ENCODE measurements around the gene SEL1L.
"Not testable (repeated sequence)": the region's sequence is repeated elsewhere in the genome, so short reads cannot be mapped to it uniquely, and the experiment has no call there.

The SEL1L gene

DNA sequence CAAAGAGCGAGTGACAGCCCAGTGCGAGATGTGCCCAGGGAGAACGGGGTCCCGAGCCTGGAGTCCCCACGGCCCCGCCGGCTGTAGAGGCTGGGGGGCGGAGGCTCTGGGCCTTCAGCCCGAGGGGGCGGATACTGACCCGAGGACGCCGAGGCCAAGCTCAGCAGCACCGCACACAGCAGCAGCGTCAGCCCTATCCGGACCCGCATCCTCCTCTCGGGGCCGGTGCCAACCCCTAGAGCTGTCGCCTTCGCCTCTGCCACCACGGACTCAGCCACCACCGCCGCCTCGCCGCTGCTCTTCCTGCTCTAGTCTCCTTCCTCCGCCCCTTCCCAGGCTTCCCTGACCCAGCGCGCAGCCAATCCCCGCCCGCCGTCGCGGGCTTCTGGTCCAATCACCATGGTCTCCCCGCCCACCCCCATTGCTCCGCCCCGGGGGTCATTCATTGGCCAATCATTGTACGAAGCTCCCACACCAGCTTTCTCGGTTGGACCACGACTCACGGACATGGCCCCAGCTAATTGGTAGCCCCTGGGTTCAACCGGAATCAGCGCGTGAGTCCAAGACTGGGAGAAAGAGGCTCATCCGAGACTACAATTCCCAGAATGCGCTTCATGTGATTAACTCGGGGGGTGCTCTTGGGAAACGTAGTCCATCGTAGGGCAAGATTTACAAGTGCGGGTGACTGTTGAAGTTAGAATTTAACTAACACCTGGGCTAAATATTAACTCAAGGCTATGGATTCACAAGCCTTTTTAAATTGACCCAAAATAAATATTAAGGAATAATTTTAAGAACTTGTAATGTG is at the start of gene SEL1L:
Gene SEL1L, minus strand, starts transcription at position 318 of the 808 bp plus-strand sequence. Its CDS starts 109 bp downstream, at position 209.
- peak; percentile 100 for DNase-seq (ENCODE audit: low spot score)

DNA sequence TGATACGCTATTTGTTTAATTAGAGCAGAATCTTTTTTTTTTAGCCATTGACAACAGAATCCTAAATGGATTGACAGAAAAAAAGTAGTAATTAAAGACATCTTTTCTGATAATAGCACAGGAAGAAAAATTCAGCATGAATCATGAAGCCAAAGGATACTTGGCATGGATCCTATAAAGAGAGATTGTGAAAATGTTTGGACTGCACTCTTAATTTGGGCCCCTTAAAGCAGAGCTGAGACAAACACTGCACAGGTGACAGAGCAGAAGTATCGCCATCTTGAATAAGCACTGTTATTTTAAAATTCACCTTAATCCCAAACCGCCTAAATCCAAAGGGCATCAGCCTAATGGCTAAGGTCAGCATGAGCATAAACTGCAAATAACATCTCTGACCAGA is 48.8 kb upstream of the SEL1L start:
- no peak for DNase-seq (ENCODE audit: low spot score)

- no peak for DNase-seq (ENCODE audit: low spot score)
These were observed 45.5 kb upstream of the SEL1L start for GRCh38 chr14:81579115-81579514.

DNA sequence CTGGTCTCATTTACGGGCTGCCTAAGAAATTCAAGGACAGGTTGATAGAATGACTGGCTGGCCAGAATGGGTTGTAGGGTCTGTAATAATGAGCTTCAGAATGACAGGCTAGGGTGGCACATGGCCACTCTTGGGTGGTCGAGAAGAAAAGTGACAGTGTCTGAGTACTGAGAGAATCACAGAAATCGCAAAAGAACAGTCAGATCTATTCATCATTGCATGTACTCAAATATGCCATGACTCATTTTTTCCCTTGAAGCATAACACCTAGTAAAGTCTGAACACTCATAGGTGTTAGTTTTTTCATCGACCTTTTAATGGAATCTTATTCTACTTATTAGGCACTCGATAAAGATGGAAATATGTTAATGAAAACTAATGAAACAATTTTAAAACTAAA is 37.8 kb upstream of the SEL1L start:
- peak; percentile 37 for DNase-seq (ENCODE audit: low spot score)

- DNase-seq (ENCODE audit: low spot score), result no peak
These were observed 33.6 kb upstream of the SEL1L start for GRCh38 chr14:81567302-81567701.

DNA sequence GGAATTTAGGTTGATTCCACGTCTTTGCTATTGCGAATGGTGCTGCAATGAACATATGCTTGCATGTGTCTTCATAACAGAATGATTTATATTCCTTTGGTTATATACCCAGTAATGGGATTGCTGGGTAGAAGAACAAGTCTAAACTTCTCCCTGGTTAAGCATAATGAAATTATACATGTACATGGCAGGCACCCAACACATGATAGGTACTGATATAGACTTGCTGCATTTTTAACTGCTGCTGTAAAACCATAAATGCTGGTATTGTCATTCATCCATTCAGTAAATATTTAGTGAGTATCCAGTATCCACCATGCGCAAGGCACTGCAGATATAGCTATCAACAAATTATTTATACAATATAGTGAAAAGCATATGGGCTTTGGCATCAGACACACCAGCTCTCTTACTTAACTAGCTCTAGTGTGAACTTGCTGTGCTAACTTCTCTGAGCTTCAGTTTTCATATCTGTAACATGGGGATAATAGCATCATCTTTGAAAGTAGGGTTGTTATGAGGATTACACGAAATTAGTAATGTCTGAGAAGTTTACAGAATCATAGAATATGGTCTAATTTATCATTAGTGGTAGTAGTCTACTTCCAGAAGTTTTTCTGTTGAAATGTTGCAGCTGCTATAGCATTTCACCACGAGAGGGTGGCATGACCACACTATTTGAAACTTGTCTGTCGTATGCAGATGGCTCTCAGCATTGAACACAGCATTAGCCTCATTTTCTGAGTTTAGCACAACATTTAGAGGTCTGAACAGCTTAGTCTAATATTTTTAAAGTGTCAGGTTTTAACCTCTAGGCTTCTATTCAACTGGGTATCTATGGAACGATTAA is 32.0 kb upstream of the SEL1L start:
- peak; percentile 39 for DNase-seq (ENCODE audit: low spot score)

DNA sequence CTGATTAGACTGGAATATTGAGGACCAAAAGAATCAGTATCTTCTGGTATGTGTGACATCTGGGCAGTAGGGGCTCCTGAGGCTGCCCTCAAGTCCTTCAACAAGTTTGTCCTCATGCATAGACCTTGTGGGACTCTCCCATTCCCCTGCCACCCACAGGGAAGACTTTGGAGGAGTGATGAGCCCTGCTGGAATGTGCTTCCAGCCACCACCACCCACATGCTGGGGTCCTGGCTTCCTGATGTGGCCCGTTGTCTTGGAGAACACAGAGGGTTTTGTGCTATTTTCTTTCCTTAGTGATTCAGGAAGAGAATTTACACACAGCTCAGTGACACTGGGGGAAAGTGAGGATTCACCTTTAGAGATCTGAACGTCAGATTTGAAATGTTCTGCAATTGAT is 29.2 kb upstream of the SEL1L start:
- DNase-seq (ENCODE audit: low spot score), result no peak

GRCh38 chr14:81561084-81561775 is 27.6 kb upstream of the SEL1L start:
- DNase-seq (ENCODE audit: low spot score), result no peak

GRCh38 chr14:81559385-81559784 is 25.7 kb upstream of the SEL1L start:
- DNase-seq (ENCODE audit: low spot score), result no peak

DNA sequence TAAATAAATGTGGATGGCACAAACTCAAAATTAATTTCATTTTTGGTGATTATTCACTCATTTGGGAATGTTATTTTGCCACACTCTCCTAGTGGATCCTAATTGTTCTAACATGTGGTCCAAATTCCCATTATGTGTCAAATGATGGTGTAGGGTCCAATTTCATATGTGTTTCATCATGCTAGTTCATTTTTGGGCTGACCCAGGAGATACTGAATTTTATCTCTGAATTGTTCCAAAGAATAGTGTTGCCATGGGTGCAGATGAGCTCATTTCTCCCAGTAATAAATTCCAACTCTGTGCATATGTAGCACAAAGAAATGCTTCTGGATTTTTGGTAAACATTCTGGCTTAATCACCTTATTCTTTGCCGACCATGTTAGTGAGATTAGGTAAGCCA is 23.5 kb upstream of the SEL1L start:
- DNase-seq (ENCODE audit: low spot score), result no peak

GRCh38 chr14:81555684-81556083 is 22.0 kb upstream of the SEL1L start:
- DNase-seq (ENCODE audit: low spot score), result no peak

- DNase-seq (ENCODE audit: low spot score), result no peak
These were observed 21.4 kb upstream of the SEL1L start for GRCh38 chr14:81555051-81555450.

GRCh38 chr14:81551471-81551870 is 17.8 kb upstream of the SEL1L start:
- DNase-seq (ENCODE audit: low spot score), result no peak

DNA sequence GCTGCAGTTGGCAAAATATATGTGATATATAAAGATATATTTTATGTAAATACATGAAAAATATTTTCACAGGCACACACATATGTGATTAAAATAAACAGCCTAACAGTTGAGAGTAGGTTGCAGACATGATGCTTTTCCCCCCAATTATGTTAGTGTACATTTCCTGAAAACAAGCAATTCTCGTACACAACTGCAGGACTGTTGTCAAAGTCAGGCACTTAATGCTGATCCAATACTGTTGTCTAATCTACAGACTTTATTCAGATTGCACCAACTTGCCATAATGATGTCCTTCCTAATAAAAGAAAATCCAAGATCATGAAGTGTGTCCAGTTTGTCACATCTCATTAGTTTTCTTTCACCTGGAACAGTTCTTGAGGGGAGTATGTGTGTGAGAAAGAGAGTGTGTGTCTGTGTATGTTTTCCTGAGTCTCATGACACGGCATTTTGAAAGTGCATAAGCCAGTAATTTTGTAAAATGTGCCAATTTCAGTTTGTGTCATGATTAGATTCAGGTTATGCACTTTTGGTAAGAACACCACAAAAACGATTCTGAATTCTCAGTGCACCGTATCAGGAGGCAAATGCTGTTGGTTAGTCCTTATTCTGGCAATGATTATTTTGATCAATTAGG is 16.5 kb upstream of the SEL1L start:
- DNase-seq (ENCODE audit: low spot score), result peak; percentile 86

GRCh38 chr14:81541206-81541605 is 7.6 kb upstream of the SEL1L start:
- not testable (repeated sequence) for DNase-seq (ENCODE audit: low spot score)

DNA sequence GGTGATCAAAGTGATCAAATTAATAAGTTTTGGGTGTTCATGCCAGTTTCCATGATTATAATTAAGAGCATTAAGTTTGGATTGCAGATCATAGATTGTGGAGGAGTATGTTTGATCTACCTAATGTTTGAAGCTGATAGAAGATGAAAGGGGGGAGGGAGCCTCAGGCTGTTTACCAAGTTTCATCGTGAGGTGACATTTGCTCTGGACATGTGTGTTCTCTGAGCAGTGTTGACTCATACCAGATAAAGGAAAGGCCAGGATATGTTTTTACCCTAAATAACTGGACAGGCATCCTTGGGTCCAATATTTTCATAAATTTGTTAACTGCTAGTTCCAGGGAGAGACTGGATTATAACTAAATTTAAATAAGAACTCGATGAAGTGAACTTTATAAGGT is 3.5 kb upstream of the SEL1L start:
- no peak for DNase-seq (ENCODE audit: low spot score)

DNA sequence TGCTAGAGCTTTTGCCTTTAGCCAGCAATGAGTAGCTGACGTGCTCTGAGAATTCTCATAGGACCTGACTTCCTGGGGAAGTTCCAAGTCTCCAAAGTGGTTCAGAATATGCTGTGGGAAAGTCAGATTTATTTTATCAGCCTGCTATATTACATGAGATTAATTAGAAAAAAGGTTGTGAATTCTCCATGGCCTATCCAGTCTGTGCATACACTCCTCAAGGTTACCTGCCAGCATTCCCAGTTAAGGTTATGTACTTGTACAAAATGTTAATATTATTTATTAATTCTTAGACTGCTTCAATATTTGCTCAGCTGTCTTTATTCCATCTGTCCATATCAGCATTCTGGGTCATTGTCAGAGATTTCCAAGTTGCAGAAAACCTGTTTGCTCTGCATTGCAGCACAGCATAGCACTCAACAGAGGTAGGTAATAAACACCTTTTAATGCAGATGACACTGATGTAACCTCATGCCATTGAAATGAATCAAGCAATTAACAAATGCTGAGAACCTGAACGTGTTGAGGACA is 2.7 kb upstream of the SEL1L start:
- DNase-seq (ENCODE audit: low spot score), result no peak

DNA sequence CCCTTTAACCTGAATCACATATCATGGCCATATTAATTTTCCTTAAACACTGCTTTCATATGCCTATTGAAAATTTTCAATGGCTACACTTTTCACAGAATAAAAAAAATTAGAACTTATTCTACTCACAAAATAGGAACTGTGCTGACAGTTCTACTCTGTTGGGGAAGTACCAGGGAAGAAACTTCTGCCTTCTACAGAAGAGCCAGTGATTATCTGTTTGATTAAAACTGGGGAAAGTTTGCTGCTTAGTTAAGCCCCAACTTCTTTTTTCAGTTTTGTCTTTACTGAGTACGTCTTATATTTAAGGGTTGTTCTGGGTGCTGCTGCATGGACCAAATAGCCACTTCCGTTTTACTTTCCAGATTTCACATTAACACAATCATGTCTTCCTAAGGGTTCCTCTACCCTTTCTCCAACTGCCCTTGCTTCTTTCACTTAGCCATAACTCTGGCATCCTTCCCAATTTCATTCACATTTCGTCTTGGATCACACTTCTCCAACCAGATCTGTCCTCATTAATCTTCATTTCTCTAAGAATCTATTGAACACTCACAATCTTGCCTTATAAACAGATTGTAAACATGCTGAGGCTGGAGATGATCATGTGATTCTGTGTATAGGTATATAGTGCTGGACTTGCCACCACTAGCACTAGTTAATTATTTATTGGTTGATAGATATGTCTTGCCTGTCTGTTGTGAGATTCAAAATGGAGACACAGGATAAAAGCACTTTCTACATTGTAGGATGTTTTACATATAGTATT is 1.9 kb upstream of the SEL1L start:
- no peak for DNase-seq (ENCODE audit: low spot score)

DNA sequence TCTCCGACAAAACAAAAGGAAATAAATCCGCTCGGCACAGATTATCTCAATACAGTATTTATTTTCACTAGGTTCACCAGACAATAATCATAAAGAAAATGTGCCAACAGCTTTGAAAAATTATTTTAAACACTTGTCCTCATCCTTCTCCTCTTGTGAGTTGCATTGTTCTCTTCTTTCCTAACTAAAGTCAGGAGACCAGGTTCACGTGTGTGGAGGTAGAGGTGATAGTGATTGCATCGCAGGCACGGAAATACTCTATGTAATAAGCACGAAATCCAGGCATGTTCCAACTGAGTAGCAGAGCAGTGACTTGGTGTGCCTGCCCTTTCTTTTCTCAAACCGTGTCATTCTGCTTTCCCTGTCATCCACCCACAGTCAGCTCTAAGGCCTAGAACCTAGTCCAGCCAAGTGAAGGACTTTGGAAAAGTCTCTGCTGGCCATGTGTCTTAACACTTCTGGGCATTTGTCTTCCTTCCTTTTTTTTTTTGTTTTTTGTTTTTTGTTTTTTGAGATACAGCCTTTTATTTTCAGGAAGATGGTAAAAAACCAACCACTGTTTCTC is 939 bp upstream of the SEL1L start:
- DNase-seq (ENCODE audit: low spot score), result no peak

- no peak for DNase-seq (ENCODE audit: low spot score)
These were observed 479 bp downstream of the SEL1L start for GRCh38 chr14:81533212-81533535.

DNA sequence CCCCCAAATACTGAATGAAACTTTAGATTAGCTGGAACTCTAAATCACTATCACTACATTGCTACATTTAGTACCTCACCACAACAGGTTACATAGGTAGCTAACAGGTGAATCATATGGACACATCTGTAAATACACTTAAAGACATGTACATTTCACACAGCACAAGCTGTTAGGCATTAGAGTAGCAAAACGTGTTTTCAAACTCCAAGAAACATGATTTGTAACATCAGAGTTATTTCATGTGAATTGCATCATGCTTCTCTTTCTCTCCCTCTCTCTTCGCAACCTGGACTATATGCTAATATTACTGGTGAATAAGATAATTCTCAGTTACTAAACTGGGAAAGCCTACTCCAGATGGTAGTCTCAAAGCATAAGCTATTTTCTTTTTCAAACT is 4.3 kb downstream of the SEL1L start:
- DNase-seq (ENCODE audit: low spot score), result no peak
